Epithelial cell of esophagus (primary cell): ENCODE measurements around the gene CARHSP1.
A peak's percentile ranks its signal among the peaks of the same experiment; 100 is the strongest.
"Not testable (repeated sequence)": the region's sequence is repeated elsewhere in the genome, so short reads cannot be mapped to it uniquely, and the experiment has no call there.

Experiments used
- DNase-seq: peaks from one replicate; pipeline ENCODE4 v3.0.0; 2010; ENCODE audit warnings: low read depth
- H3K4me3 ChIP-seq: 2 replicates; pipeline ENCODE4 v1.5.1; 2011; ENCODE audit warnings: mild to moderate bottlenecking, low read length, control low read depth
- TF ChIP-seq, protein P1 (sequence below): IDR thresholded peaks from 2 replicates; pipeline ENCODE4 v1.5.1; 2011; ENCODE audit warnings: low read depth, mild to moderate bottlenecking, low read length, control low read depth, inconsistent platforms; ENCODE audit not compliant: insufficient read depth; ENCODE audit errors: missing control alignments

The CARHSP1 gene

DNA sequence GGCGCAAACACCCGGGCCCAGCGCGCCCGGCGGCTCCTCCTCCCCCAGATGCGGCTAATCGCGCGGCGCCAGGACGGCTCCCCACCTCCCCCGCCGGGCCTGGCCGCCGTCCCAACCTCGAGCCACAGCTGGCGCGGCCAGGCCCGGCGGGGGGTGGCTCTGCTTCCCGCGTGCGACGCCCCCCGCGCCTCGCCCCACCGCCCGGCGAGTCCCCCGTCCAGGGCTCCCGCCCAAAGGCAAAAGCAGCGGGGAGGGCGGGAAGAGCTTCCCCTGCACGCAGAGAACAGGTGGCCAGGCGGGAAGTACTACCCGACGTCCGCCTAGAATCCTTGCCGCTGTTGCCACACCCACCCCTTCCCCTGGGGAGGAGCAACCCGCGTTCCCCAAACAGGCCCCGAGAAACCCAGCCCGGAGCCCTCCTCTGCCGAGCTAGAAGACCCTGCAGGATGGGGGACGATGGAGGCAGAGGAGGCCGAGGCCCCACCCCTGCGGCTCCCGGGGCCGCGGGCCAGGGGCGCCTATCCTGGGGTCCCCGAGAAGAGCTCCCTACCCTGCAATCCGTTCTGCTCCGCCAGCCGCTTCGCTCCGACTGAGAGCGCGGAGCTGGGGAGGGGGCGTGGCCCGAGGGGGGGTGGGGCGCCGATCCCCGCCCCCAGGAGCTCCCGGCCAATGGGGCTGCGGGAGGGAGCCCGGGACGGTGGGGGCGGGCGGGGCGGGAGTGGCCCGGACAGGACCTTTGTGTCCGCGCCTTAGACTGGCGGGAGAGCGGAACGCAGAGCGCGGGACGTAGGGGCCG lies at the start of gene CARHSP1:
TSS of gene CARHSP1 (minus strand) at position 591 of the 796 bp plus-strand sequence. CDS start 9,678 bp downstream, outside the sequence.
- peak; percentile 92 for DNase-seq
- TF ChIP-seq, protein P1, sequence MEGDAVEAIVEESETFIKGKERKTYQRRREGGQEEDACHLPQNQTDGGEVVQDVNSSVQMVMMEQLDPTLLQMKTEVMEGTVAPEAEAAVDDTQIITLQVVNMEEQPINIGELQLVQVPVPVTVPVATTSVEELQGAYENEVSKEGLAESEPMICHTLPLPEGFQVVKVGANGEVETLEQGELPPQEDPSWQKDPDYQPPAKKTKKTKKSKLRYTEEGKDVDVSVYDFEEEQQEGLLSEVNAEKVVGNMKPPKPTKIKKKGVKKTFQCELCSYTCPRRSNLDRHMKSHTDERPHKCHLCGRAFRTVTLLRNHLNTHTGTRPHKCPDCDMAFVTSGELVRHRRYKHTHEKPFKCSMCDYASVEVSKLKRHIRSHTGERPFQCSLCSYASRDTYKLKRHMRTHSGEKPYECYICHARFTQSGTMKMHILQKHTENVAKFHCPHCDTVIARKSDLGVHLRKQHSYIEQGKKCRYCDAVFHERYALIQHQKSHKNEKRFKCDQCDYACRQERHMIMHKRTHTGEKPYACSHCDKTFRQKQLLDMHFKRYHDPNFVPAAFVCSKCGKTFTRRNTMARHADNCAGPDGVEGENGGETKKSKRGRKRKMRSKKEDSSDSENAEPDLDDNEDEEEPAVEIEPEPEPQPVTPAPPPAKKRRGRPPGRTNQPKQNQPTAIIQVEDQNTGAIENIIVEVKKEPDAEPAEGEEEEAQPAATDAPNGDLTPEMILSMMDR = no peak
- H3K4me3 ChIP-seq = peak within 1 kb of the TSS; percentile 68

DNA sequence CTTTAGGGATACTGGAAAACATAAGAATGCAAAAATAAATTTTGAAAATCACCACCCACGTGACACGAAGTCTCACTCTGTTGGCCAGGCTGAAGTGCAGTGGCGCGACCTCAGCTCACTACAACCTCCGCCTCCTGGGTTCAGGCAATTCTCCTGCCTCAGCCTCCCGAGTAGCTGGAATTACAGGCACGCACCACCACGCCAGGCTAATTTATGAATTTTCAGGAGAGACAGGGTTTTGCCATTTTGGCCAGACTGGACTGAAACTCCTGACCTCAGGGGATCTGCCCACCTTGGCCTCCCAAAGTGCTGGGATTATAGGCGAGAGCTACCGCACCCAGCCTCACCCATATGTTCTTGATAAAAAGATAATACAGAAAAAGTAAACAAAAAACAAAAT lies 48.5 kb upstream of the CARHSP1 start:
- not testable (repeated sequence) for H3K4me3 ChIP-seq, DNase-seq

DNA sequence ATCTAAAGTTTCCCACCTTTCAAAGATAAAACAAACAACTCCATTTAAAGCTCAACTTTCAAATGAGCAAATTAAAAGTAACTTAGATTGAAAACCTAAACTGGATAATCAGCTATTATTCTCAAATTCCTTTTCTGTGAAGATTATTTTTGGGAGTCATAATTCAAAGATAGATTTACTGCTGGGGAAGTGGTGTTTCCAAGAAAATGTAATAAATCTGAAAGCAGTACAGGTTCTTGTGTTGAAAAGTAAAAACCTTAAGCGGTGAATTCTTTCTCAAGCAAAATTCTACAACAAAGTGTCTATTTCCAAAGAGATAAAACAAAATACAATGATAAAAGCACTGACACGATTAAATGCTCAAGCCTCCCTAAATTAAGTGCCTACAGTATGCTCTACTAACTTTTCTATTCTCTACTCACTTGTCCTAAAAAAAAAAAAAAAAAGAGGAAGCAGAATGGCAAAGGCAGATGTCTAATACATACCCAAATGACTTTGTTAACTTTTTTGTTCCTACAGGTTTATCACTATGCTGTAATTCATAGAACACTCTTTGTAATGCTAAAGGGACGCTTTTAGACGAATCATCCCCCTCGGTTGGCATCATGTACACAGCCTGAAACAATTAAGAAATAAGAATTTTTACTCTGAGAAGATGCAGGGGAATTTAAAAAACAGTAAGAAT lies 47.9 kb upstream of the CARHSP1 start:
- DNase-seq = no peak
- TF ChIP-seq, protein P1 = no peak
- H3K4me3 ChIP-seq = no peak overlapping the region

DNA sequence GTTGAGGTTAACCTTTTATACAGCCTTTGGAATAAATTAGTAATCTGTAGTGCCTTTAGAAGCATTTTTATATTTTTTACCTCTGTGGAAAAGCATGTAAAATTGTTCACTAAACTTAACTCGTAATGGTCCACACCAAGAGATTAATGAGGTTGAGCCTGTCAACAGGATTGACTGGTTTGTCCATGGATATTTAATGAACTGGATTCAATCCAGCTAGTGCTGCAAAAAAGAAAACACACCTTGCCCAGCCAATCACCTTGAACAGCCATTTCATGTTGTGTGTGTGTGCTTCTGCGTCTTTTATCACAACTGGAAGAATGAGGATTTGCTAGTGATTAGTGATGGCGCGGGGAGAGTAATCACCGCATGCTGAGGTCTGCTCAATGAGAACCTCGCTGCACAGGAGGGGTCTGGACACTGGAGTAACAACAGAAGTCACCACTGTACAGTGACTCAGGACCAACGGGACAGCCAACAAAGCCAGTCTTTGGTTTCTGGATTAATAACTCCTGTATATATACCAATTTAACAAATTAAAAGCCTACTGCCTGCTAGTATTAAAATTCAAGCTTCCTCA lies 47.0 kb upstream of the CARHSP1 start:
- TF ChIP-seq, protein P1 = no peak
- no peak overlapping the region for H3K4me3 ChIP-seq
- DNase-seq = peak; percentile 11

DNA sequence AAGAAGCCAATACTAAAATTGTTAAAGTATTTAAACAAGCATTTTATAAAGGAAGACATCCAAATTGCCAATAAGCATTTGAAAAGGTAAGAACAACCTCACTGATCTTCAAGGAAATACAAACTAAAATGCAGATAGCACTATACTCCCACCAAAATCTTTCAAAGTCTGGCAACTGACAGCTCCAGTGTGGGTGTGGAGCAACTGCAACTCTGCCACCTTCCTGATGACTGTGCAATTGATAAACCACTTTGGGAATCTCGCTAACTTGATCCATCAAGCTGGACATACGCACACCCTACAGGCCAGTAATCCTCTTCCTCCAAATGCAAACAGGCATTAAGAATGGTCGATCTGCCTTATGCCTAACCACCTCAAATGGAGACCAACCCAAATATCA lies 45.3 kb upstream of the CARHSP1 start:
- no peak overlapping the region for H3K4me3 ChIP-seq
- DNase-seq = no peak
- TF ChIP-seq, protein P1 = no peak

DNA sequence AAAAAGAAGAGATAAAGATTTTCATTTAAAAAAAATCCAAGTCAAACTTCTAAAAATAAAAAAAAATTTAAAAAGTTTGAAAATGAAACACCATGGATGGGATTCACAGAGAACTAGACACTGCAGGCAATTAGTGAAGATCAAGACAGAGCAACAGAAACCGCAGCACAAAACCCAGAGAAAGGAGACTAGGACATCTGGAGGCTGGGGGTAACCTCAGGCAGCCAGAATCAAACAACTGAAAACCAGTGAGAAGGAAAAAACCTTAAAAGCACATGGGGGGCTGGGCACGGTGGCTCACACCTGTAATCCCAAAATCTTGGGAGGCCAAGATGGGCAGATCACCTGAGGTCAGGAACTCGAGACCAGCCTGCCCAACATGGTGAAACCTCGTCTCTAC lies 44.0 kb upstream of the CARHSP1 start:
- H3K4me3 ChIP-seq = no peak overlapping the region
- TF ChIP-seq, protein P1 = no peak
- no peak for DNase-seq

DNA sequence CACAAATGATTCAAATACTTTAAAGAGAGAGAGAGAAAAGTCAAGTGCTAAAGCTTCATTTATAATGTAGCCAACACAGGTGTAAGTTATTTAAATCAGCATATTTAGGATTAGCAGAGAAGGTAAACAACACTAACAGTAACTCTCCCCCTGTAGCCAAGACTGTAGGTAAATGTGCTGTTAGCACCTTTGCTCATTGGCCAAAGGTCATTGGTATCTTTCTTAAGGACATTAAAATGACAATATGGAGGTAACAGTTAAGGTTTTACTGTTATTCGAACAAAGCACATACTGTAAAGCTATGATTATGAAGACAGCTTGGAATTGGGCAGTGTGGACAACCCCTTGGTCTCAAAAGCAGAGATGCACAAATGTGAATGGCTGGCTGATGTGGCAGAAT lies 42.0 kb upstream of the CARHSP1 start:
- TF ChIP-seq, protein P1 = no peak
- DNase-seq = no peak
- no peak overlapping the region for H3K4me3 ChIP-seq
